Vagina (tissue), 2 donors: ENCODE data around the gene NAA40. TPM values are rescaled to one million over a fixed set of nuclear protein-coding genes. Genes with fewer than 3 reads are reported as not detected.
"Not testable (repeated sequence)": the region's sequence is repeated elsewhere in the genome, so short reads cannot be mapped to it uniquely, and the experiment has no call there.

Experiments
- DNase-seq, 2 donors: peaks; one replicate each; pipeline ENCODE4 v3.0.0-alpha.2; 2017; ENCODE audit errors: extremely low spot score in 2 of 2
- H3K27ac ChIP-seq: fragments of 200-600 bp; sonication (generic); one replicate; pipeline ENCODE4 v1.5.1; 2019
- H3K27me3 ChIP-seq: fragments of 200-600 bp; sonication (generic); one replicate; pipeline ENCODE4 v1.5.1; 2019
- H3K36me3 ChIP-seq, 2 donors: fragments of 200-600 bp; sonication (generic); one replicate each; pipeline ENCODE4 v1.5.1; 2017 to 2019
- H3K4me1 ChIP-seq: fragments of 200-600 bp; sonication (generic); one replicate; pipeline ENCODE4 v1.5.1; 2019
- H3K4me3 ChIP-seq, 2 donors: fragments of 200-600 bp; sonication (generic); 1 replicate in 1 of 2; 2 replicates in 1 of 2; pipeline ENCODE4 v1.5.1; 2016 to 2019
- H3K9me3 ChIP-seq: fragments of 200-600 bp; sonication (generic); one replicate; pipeline ENCODE4 v1.5.1; 2019
- POLR2A ChIP-seq, 2 donors: fragments of 450-650 bp; IDR thresholded peaks; one replicate each; pipeline ENCODE4 v1.6.1; 2017; ENCODE audit warnings: antibody characterized with exemption in 2 of 2, mild to moderate bottlenecking in 2 of 2, moderate library complexity in 2 of 2
- POLR2AphosphoS5 ChIP-seq, 2 donors: sonication (generic); formaldehyde crosslinking; IDR thresholded peaks; one replicate each; pipeline ENCODE4 v1.9.0; 2017; ENCODE audit warnings: antibody characterized with exemption in 2 of 2, mild to moderate bottlenecking in 2 of 2, low read depth in 1 of 2; ENCODE audit not compliant: insufficient read depth in 1 of 2
- intact Hi-C: fragments of 100-400 bp; cut with DNase I; formaldehyde crosslinking; loops from one replicate; pipeline ENCODE4 v1.15.1; 2023
- total RNA-seq: library from RNA; depleted of rRNA; stranded (reverse); fragments of >200 nt; gene quantifications from one replicate; pipeline ENCODE4 v1.2.3, GENCODE V29; 2016
- TF ChIP-seq, protein P1 (sequence below), 3 experiments: fragments of 450-650 bp in 2 of 3; fragments of 200-600 bp in 1 of 3; sonication (generic) in 1 of 3; IDR thresholded peaks; one replicate each; pipeline ENCODE4 v1.5.1; 2017 to 2019; ENCODE audit warnings: antibody characterized with exemption in 3 of 3, mild to moderate bottlenecking in 2 of 3, moderate library complexity in 2 of 3

NAA40 gene
- total RNA-seq, 1 donor from 2014 or later = 7.1 TPM

- Histone ChIP-seq H3K27me3 (no peaks in the 10 kb centered on the region), H3K27ac (no peak overlapping the region), H3K4me1 (peaks cover 10% of the 10 kb centered on the region), H3K36me3 (no peaks in the 10 kb centered on the region), H3K9me3 (no peaks in the 10 kb centered on the region), H3K4me3 (no peak overlapping the region)
- TF ChIP-seq, protein P1, sequence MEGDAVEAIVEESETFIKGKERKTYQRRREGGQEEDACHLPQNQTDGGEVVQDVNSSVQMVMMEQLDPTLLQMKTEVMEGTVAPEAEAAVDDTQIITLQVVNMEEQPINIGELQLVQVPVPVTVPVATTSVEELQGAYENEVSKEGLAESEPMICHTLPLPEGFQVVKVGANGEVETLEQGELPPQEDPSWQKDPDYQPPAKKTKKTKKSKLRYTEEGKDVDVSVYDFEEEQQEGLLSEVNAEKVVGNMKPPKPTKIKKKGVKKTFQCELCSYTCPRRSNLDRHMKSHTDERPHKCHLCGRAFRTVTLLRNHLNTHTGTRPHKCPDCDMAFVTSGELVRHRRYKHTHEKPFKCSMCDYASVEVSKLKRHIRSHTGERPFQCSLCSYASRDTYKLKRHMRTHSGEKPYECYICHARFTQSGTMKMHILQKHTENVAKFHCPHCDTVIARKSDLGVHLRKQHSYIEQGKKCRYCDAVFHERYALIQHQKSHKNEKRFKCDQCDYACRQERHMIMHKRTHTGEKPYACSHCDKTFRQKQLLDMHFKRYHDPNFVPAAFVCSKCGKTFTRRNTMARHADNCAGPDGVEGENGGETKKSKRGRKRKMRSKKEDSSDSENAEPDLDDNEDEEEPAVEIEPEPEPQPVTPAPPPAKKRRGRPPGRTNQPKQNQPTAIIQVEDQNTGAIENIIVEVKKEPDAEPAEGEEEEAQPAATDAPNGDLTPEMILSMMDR (IDR thresholded peaks at IDR 0.05) = no peak
- TF ChIP-seq POLR2A (IDR thresholded peaks at IDR 0.05) (no peak), POLR2AphosphoS5 (IDR thresholded peaks at IDR 0.05; ENCODE audit: insufficient read depth in 1 of 2, low read depth in 1 of 2) (no peak)
- intact Hi-C loops = no loop called here
- no peak for DNase-seq
Observed at GRCh38 chr11:63966444-63966843, 27.6 kb downstream of the NAA40 start.

DNA sequence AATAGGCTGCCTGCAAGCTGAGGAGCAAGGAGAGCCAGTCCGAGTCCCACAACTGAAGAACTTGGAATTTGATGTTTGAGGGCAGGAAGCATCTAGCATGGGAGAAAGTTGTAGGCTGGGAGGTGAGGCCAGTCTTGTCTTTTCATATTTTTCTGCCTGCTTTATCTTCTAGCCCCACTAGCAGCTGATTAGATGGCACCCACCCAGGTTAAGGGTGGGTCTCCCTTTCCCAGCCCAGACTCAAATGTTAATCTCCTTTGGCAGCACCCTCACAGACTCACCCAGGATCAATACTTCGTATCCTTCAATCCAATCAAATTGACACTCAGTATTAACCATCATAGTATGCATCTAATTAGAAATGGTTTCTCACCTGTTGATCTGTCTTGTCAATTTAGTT, 30.7 kb downstream of the NAA40 start:
- no peak for DNase-seq
- H3K4me3 ChIP-seq = no peak overlapping the region
- H3K27me3 ChIP-seq = no peaks in the 10 kb centered on the region
- intact Hi-C loops = no loop called here
- TF ChIP-seq POLR2A (IDR thresholded peaks at IDR 0.05) (no peak), POLR2AphosphoS5 (IDR thresholded peaks at IDR 0.05; ENCODE audit: insufficient read depth in 1 of 2, low read depth in 1 of 2) (no peak)
- TF ChIP-seq, protein P1 (IDR thresholded peaks at IDR 0.05) = no peak
- H3K9me3 ChIP-seq = no peaks in the 10 kb centered on the region
- no peak overlapping the region for H3K27ac ChIP-seq
- H3K4me1 ChIP-seq = no peaks in the 10 kb centered on the region
- no peaks in the 10 kb centered on the region for H3K36me3 ChIP-seq

DNA sequence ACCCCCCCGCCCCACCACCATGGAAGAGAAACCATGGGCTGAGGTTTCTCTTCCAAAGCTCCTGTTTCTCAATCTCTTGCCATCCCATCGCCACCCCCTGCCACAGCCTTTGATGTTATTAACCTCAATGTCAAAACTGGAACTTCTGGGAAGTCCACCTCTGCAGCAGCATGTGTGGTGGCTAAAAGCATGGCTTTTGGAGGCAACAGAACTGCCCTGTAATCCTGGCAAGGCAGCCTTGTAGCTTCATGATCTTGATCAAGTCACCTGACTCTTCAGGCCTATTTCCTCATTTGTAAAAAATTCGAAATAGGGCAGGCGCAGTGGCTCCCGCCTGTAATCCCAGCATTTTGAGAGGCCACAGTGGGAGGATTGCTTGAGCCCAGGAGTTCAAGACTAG, 32.1 kb downstream of the NAA40 start:
- H3K4me1 ChIP-seq = peaks cover 9% of the 10 kb centered on the region
- intact Hi-C loops = no loop called here
- H3K4me3 ChIP-seq = no peak overlapping the region
- no peaks in the 10 kb centered on the region for H3K9me3 ChIP-seq
- no peak for DNase-seq
- no peaks in the 10 kb centered on the region for H3K27me3 ChIP-seq
- TF ChIP-seq, protein P1 (IDR thresholded peaks at IDR 0.05) = no peak
- TF ChIP-seq POLR2AphosphoS5 (IDR thresholded peaks at IDR 0.05; ENCODE audit: insufficient read depth in 1 of 2, low read depth in 1 of 2) = no peak
- no peak for TF ChIP-seq POLR2A (IDR thresholded peaks at IDR 0.05)
- H3K36me3 ChIP-seq = no peaks in the 10 kb centered on the region
- H3K27ac ChIP-seq = no peak overlapping the region

GRCh38 chr11:63973912-63974258, 35.1 kb downstream of the NAA40 start:
- H3K27ac ChIP-seq, H3K9me3 ChIP-seq, H3K36me3 ChIP-seq, intact Hi-C loops, H3K27me3 ChIP-seq, DNase-seq: not testable (repeated sequence)
- H3K4me3 ChIP-seq = peak overlapping the region in 1 of 2 donors; percentile 77
- H3K4me1 ChIP-seq = peaks cover 30% of the 10 kb centered on the region

DNA sequence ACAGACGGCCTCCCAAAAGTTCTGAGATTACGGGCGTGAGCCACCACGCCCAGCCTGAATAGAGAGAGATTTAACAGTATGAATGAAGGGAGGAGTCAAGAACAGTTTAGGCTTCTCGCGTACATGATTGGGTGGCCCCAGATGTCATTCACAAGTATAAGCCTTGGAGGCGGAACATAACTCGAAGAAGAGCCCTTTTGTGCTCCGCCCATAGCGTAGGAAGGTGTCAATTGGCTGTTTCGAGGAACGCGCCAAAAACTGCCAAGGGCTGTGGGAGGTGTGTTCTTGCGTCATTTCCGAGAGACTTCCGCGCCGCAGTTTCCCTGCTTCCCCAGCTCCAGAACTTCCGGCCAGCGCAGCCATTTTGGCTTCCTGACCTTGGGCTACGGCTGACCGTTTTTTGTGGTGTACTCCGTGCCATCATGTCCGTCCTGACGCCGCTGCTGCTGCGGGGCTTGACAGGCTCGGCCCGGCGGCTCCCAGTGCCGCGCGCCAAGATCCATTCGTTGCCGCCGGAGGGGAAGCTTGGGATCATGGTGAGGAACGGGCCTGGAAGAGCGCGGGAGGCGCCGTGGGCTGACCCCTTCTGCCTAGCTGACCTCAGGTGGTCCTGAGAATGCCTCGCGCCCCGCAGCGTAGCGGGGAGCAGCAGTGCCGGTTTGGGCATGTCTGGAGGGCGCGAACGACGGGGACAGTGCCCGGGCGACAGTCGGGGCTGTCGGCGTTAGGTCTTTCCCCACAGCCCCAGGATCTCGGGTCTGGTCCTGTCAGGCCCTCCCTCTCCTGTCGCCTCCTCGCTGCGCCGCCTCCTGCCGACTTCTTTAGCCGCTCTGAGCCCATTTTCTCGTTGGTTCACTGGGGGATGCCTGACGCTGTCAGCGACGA, 35.7 kb downstream of the NAA40 start, which contains the start of gene COX8A:
Gene COX8A, plus strand, starts transcription at position 362 of the 885 bp plus-strand sequence. Its CDS starts 61 bp downstream, at position 423.
- Histone ChIP-seq H3K9me3 (no peaks in the 10 kb centered on the region), H3K27me3 (no peaks in the 10 kb centered on the region), H3K4me1 (peaks cover 36% of the 10 kb centered on the region), H3K27ac (peak within 1 kb of the TSS; percentile 85), H3K36me3 (peaks cover 0 to 5% of the 10 kb centered on the region in 2 donors), H3K4me3 (peak within 1 kb of the TSS; percentile 77 to 99)
- TF ChIP-seq POLR2A (IDR thresholded peaks at IDR 0.05) (peak in 1 of 2 donors; percentile 53), POLR2AphosphoS5 (IDR thresholded peaks at IDR 0.05; ENCODE audit: insufficient read depth in 1 of 2, low read depth in 1 of 2) (peak; percentile 94 to 98)
- TF ChIP-seq, protein P1 (IDR thresholded peaks at IDR 0.05) = no peak
- intact Hi-C loops = no loop called here
- DNase-seq = peak; percentile 99
